ENCODE data around the gene PNPLA3.

The PNPLA3 gene

DNA sequence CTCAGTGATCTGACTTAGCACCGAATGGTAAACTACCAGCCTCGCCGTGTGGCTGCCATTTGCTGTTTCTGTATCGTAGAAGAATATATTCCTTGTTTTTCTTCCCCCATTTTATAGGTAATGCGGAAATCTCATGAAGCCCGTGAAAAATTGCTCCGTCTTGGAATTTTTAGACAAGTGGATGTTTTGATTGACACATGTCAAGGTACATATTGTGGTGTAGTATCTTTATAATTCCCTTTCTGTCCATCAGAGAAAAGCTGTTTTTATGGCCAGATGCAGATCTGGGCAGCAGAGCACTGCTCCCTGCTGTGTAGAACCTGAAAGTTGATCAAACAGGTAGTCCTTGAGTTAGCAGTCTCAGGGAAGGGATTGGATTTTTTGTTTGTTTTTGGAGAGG lies 45.0 kb downstream of the PNPLA3 start:
- no peak for DNase-seq

GRCh38 chr22:43969021-43969878 lies 45.6 kb downstream of the PNPLA3 start:
- no peak for DNase-seq

- DNase-seq: no peak
Measured at GRCh38 chr22:43969989-43970755, 46.6 kb downstream of the PNPLA3 start.

DNA sequence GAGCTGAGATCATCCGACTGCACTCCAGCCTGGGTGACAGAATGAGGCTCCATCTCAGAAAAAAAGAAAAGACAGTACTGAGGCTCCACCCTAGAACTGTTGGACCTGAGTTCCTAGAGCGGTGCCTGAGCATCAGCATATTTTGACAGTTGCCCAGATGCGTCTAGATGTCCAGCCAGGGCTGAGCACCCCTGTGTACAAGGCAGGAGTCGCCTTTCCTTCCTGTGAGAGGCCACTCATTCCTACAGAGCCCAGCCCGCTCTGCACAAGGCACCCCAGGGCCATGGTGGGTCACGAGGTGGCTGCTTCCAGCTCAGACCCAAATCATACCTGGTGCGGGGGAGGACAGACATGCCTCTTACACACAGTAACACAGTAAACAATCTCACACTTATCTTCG lies 47.5 kb downstream of the PNPLA3 start:
- DNase-seq: no peak

GRCh38 chr22:43972931-43973462 lies 49.4 kb downstream of the PNPLA3 start:
- no peak for DNase-seq

GRCh38 chr22:43974028-43974545 lies 50.5 kb downstream of the PNPLA3 start:
- DNase-seq: no peak

- no peak for DNase-seq
Measured at GRCh38 chr22:43975041-43975440, 51.4 kb downstream of the PNPLA3 start.

GRCh38 chr22:43976861-43977795 lies 53.5 kb downstream of the PNPLA3 start:
- no peak for DNase-seq

- DNase-seq: no peak
Measured at GRCh38 chr22:43978558-43978957, 55.0 kb downstream of the PNPLA3 start.

DNA sequence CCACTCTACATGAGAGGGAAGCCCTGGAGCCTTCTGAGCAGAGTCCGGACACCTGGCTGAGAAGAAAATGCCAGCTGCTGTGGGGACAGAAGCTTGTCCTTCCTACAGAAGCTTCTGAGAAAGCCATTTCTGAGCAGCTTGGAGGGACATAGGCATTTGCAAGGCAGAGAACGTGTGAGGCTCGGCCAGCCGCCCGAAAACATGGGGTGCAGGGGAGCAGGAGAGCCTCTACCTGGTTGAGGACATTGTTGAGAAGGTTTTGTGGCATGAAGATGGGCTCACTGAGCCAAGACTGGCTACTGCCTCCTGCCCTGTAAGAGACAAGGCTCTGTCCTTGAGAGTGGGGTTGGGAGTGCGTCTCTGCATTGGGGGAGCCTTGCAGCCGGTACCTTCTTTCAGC lies 57.0 kb downstream of the PNPLA3 start:
- DNase-seq: no peak

DNA sequence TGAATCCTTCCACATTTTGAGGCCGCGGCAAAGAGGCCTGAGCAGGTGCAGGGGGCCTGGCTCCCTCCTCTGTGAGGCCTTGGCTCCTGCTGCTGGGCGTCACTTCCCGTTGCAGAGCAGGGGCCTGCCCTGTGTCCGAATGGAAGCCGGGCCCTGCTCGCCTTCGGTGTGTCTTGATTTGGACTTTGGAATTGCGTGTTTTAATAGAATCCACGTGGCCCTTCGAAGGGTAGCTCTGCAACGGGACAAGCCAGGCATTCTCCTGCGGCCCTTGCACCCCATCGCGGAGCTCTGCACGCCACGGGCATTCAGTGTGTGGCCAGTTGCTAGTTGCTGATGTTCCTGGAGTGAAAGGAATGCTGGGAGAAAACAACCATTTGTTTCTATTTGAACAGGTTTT lies 57.4 kb downstream of the PNPLA3 start:
- no peak for DNase-seq

- DNase-seq: no peak
Measured at GRCh38 chr22:43983808-43984207, 60.2 kb downstream of the PNPLA3 start.

- no peak for DNase-seq
Measured at GRCh38 chr22:43985532-43985931, 61.9 kb downstream of the PNPLA3 start.

- DNase-seq: no peak
Measured at GRCh38 chr22:43988116-43988820, 64.7 kb downstream of the PNPLA3 start.

DNA sequence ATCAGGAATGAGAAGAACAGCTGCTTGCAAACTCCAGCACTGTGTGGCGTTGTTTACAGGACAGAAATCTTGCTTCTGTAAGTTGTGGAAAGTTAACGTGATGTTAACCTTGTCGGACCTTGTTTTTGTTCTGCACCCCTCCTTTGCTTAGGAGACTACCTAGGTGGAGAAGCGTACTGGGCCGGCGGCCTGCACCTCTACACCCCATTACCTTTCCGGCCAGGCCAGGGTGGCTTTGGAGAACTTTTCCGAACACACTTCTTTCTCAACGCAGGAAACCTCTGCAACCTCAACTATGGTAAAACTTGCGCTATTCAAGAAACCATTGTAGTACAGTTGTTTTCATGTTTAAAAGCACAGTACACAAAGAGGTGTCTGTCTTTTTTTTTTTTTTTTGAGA lies 65.4 kb downstream of the PNPLA3 start:
- DNase-seq: no peak

- no peak for DNase-seq
Measured at GRCh38 chr22:43990044-43990443, 66.4 kb downstream of the PNPLA3 start.

DNA sequence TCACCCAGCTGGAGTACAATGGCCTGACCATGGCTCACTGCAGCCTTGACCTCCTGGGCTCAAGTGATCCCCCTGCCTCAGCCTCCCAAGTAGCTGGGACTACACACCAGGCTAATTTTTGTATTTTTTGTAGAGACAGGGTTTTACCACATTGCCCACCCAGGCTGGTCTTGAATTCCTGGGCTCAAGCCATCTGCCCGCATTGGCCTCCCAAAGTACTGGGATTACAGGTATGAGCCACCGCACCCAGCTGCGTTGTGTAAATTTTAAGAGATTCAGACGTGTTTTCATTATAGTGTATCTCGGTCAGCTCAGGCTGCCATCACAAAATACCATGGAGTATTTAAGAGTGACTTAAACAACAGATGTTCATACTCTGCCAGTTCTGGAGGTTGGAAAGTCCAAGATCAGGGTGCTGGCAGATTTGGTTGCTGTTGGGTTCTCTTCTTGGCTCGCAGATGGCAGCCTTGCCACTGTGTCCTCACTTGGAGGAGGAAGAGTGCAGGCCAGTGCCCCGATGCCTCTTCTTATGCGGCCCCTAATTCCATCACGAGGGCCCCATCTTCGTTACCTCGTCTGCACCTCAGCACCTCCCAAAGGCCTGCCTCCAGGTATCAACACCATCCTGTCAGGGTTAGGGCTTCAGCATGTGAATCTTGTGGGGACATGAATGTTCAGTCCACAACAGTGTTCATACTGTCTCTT lies 67.9 kb downstream of the PNPLA3 start:
- no peak for DNase-seq

GRCh38 chr22:43992331-43992821 lies 68.8 kb downstream of the PNPLA3 start:
- DNase-seq: no peak

GRCh38 chr22:43993072-43993760 lies 69.6 kb downstream of the PNPLA3 start:
- no peak for DNase-seq

GRCh38 chr22:43994006-43994405 lies 70.4 kb downstream of the PNPLA3 start:
- no peak for DNase-seq
